GM19238 (cell line): ENCODE results near the gene ARID5B.

ENCODE experiments used
- DNase-seq: peaks from one replicate; pipeline ENCODE4 v3.0.0; 2011; ENCODE audit warnings: low spot score; ENCODE audit not compliant: insufficient read length

ARID5B gene

GRCh38 chr10:62095181-62096122, 194.0 kb downstream of the ARID5B start:
- no peak for DNase-seq

- no peak for DNase-seq
Observed at GRCh38 chr10:62096256-62096933, 194.9 kb downstream of the ARID5B start.

- no peak for DNase-seq
Observed at GRCh38 chr10:62098278-62099121, 197.0 kb downstream of the ARID5B start.

GRCh38 chr10:62099299-62099698, 197.8 kb downstream of the ARID5B start:
- DNase-seq: no peak

GRCh38 chr10:62103857-62104256, 202.4 kb downstream of the ARID5B start:
- no peak for DNase-seq

- DNase-seq: no peak
Observed at GRCh38 chr10:62106929-62107519, 205.5 kb downstream of the ARID5B start.

GRCh38 chr10:62108759-62109586, 207.5 kb downstream of the ARID5B start:
- no peak for DNase-seq

GRCh38 chr10:62109587-62110293, 208.2 kb downstream of the ARID5B start:
- no peak for DNase-seq

- no peak for DNase-seq
Observed at GRCh38 chr10:62112300-62112699, 210.8 kb downstream of the ARID5B start.

- no peak for DNase-seq
Observed at GRCh38 chr10:62112963-62113362, 211.5 kb downstream of the ARID5B start.

- DNase-seq: no peak
Observed at GRCh38 chr10:62113680-62114079, 212.2 kb downstream of the ARID5B start.

- no peak for DNase-seq
Observed at GRCh38 chr10:62115321-62115720, 213.8 kb downstream of the ARID5B start.

GRCh38 chr10:62115842-62116241, 214.3 kb downstream of the ARID5B start:
- DNase-seq: no peak

- DNase-seq: no peak
Observed at GRCh38 chr10:62116896-62117295, 215.4 kb downstream of the ARID5B start.

- no peak for DNase-seq
Observed at GRCh38 chr10:62121187-62121530, 219.7 kb downstream of the ARID5B start.

- no peak for DNase-seq
Observed at GRCh38 chr10:62127975-62128374, 226.5 kb downstream of the ARID5B start.

- DNase-seq: no peak
Observed at GRCh38 chr10:62130948-62131347, 229.4 kb downstream of the ARID5B start.

- no peak for DNase-seq
Observed at GRCh38 chr10:62131724-62132123, 230.2 kb downstream of the ARID5B start.

- no peak for DNase-seq
Observed at GRCh38 chr10:62133618-62134017, 232.1 kb downstream of the ARID5B start.

- no peak for DNase-seq
Observed at GRCh38 chr10:62136931-62137330, 235.4 kb downstream of the ARID5B start.
